Breast epithelium (tissue), 4 donors: ENCODE data around the gene PKHD1. TPM values are rescaled to one million over a fixed set of nuclear protein-coding genes. Genes with fewer than 3 reads are reported as not detected.

Source experiments
- DNase-seq, 2 donors: peaks; one replicate each; pipeline ENCODE4 v3.0.0-alpha.2; 2019; ENCODE audit warnings: low spot score in 2 of 2
- H3K27ac ChIP-seq, 2 donors: fragments of 200-600 bp; sonication (generic) in 1 of 2; one replicate each; pipeline ENCODE4 v1.5.1; 2016 to 2019; ENCODE audit warnings: mild to moderate bottlenecking in 1 of 2
- H3K27me3 ChIP-seq, 2 donors: fragments of 200-600 bp; sonication (generic) in 1 of 2; one replicate each; pipeline versions ENCODE4 v1.5.1 to v1.6.0; 2017 to 2019; ENCODE audit warnings: control low read depth in 1 of 2, mild to moderate bottlenecking in 1 of 2
- H3K36me3 ChIP-seq: fragments of 200-600 bp; one replicate; pipeline ENCODE4 v1.5.1; 2019
- H3K4me1 ChIP-seq, 2 donors: fragments of 200-600 bp; sonication (generic); one replicate each; pipeline ENCODE4 v1.5.1; 2016 to 2019; ENCODE audit warnings: control low read depth in 1 of 2
- H3K4me3 ChIP-seq, 3 donors: fragments of 200-600 bp; sonication (generic); 1 replicate in 2 of 3; 2 replicates in 1 of 3; pipeline ENCODE4 v1.5.1; 2016 to 2019; ENCODE audit warnings: mild to moderate bottlenecking in 3 of 3, moderate library complexity in 2 of 3
- H3K9me3 ChIP-seq, 2 donors: fragments of 200-600 bp; sonication (generic) in 1 of 2; one replicate each; pipeline ENCODE4 v1.5.1; 2016 to 2019; ENCODE audit warnings: control low read depth in 1 of 2
- POLR2A ChIP-seq: fragments of 450-650 bp; IDR thresholded peaks from one replicate; pipeline ENCODE4 v1.6.1; 2016; ENCODE audit warnings: antibody characterized with exemption, mild to moderate bottlenecking, moderate library complexity
- POLR2AphosphoS5 ChIP-seq, 3 donors: sonication (generic); formaldehyde crosslinking; IDR thresholded peaks; one replicate each; pipeline ENCODE4 v1.6.1; 2017; ENCODE audit warnings: antibody characterized with exemption in 3 of 3
- intact Hi-C: fragments of 100-400 bp; cut with DNase I; formaldehyde crosslinking; loops from one replicate; pipeline ENCODE4 v1.15.1; 2023; ENCODE audit warnings: low total_unique reads
- total RNA-seq, 3 donors: library from RNA; depleted of rRNA; stranded (reverse); fragments of >200 nt; gene quantifications; one replicate each; pipeline ENCODE4 v1.1.0, GENCODE V29; 2016
- TF ChIP-seq, protein P1 (sequence below), 3 donors: fragments of 450-650 bp; IDR thresholded peaks; one replicate each; pipeline ENCODE4 v1.5.1; 2016 to 2017; ENCODE audit warnings: antibody characterized with exemption in 3 of 3, mild to moderate bottlenecking in 3 of 3, moderate library complexity in 3 of 3

Gene PKHD1
- total RNA-seq, 3 donors from 2014 or later = 0.44 to 1.1 (median 0.66) TPM

DNA sequence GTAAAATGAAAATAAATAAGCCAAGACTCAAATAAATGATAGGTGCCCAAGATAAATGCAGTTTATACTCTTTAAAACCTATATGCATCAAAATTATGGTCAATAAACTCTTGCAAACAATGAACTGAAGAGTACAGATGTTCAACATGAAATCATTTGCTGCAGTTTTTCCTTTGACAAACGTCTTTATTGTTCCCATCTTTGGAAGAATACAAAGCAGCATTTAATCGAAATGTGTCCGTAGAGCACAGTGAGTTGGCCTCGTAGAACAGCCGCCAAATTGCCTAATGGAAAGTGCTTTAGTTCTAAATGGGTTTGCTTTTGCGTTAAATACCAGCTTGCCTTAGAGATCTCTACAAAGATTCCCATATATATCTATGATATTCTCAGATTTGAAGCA, 447.4 kb downstream of the PKHD1 start:
- DNase-seq = no peak
- no peaks in the 10 kb centered on the region for H3K36me3 ChIP-seq
- no peak overlapping the region for H3K27ac ChIP-seq
- no peak for TF ChIP-seq POLR2AphosphoS5 (IDR thresholded peaks at IDR 0.05)
- TF ChIP-seq, protein P1, sequence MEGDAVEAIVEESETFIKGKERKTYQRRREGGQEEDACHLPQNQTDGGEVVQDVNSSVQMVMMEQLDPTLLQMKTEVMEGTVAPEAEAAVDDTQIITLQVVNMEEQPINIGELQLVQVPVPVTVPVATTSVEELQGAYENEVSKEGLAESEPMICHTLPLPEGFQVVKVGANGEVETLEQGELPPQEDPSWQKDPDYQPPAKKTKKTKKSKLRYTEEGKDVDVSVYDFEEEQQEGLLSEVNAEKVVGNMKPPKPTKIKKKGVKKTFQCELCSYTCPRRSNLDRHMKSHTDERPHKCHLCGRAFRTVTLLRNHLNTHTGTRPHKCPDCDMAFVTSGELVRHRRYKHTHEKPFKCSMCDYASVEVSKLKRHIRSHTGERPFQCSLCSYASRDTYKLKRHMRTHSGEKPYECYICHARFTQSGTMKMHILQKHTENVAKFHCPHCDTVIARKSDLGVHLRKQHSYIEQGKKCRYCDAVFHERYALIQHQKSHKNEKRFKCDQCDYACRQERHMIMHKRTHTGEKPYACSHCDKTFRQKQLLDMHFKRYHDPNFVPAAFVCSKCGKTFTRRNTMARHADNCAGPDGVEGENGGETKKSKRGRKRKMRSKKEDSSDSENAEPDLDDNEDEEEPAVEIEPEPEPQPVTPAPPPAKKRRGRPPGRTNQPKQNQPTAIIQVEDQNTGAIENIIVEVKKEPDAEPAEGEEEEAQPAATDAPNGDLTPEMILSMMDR (IDR thresholded peaks at IDR 0.05) = no peak
- no peak for TF ChIP-seq POLR2A
- no peaks in the 10 kb centered on the region for H3K4me1 ChIP-seq
- intact Hi-C loops = no loop called here
- H3K9me3 ChIP-seq = no peaks in the 10 kb centered on the region
- H3K27me3 ChIP-seq = no peaks in the 10 kb centered on the region
- H3K4me3 ChIP-seq = no peak overlapping the region

DNA sequence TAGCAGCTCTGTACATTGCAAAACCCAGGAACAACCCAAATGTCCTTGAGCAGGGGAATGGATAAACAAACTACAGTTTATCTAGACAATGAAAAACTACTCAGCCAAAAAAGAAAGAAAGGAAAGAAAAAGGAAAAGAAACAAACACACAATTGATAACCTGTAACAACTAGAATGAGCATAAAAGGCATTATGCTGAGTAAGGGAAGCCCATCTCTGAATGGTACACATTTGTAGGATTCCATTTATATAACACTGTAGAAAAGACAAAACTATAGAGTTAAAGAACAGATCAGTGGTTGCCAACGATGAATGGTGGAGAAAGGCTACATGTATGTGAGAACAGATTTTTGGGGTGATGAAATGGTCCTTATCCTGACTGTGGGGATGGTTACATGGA, 454.0 kb downstream of the PKHD1 start:
- H3K4me3 ChIP-seq = no peak overlapping the region
- H3K27ac ChIP-seq = no peak overlapping the region
- intact Hi-C loops = no loop called here
- H3K4me1 ChIP-seq = no peaks in the 10 kb centered on the region
- no peaks in the 10 kb centered on the region for H3K36me3 ChIP-seq
- DNase-seq = no peak
- TF ChIP-seq POLR2AphosphoS5 (IDR thresholded peaks at IDR 0.05) (no peak), POLR2A (no peak)
- TF ChIP-seq, protein P1 (IDR thresholded peaks at IDR 0.05) = no peak
- no peaks in the 10 kb centered on the region for H3K9me3 ChIP-seq
- H3K27me3 ChIP-seq = no peaks in the 10 kb centered on the region

DNA sequence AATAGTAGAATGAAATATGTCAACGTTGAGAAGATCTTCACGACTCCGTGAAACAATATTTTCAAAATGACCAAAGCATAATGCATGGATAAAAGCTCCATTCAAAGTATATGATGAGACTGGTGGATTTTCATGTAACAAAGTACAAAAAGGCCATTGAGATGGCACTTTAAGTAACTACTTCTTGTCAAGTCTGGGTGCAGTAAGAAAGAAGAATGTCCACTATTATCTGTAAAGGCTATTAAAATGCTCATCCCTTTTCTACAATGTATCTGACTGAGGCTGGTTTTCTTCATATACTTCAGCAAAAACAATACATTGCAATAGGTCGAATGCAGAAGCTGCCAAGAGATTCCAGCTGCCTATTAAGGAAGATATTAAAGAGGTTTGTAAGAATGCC, 457.4 kb downstream of the PKHD1 start:
- DNase-seq = no peak
- TF ChIP-seq POLR2AphosphoS5 (IDR thresholded peaks at IDR 0.05) (no peak), POLR2A (no peak)
- TF ChIP-seq, protein P1 (IDR thresholded peaks at IDR 0.05) = no peak
- intact Hi-C loops = no loop called here
- no peaks in the 10 kb centered on the region for H3K9me3 ChIP-seq
- H3K4me3 ChIP-seq = no peak overlapping the region
- no peak overlapping the region for H3K27ac ChIP-seq
- no peaks in the 10 kb centered on the region for H3K4me1 ChIP-seq
- H3K36me3 ChIP-seq = no peaks in the 10 kb centered on the region
- no peaks in the 10 kb centered on the region for H3K27me3 ChIP-seq

DNA sequence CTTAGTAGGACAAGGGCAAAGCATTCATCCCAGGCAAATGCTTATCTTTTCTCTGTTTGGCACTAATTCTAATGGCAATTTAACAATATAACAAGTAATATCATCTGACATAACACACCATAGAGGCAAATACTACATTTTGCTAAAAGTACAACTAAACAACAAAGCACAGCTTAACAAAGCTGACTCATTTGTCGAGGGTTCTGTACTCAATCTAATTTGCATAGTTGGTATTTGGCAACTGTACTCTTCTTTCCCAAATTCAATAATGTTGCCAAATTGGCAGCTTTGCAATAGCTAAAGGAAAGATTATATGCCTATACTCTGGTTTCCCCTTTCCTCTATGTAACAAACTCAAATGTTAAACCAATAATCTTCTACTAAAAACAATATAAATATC, 461.0 kb downstream of the PKHD1 start:
- Histone ChIP-seq H3K36me3 (no peaks in the 10 kb centered on the region), H3K4me3 (no peak overlapping the region), H3K27ac (no peak overlapping the region), H3K9me3 (no peaks in the 10 kb centered on the region), H3K4me1 (no peaks in the 10 kb centered on the region), H3K27me3 (no peaks in the 10 kb centered on the region)
- no peak for DNase-seq
- TF ChIP-seq POLR2AphosphoS5 (IDR thresholded peaks at IDR 0.05) = no peak
- TF ChIP-seq POLR2A = no peak
- TF ChIP-seq, protein P1 (IDR thresholded peaks at IDR 0.05) = no peak
- intact Hi-C loops = no loop called here

DNA sequence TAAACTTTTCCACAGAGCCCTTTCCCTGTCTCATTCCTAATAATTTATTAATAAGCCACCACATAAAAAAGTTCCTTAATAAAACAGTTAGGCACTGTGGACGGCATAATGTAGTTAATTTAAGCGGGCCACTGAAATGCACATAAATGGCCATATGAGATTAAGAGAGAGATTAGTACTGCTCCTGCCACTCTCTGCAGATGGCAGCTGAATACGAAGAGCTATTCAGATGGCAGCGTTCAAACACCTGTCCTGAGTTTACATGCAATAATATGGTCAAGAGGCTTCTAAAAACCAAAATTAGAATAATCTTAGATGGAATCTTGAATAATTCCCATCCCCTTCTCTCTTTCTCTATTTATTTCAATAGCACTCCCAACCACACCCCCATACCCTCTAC, 461.8 kb downstream of the PKHD1 start:
- intact Hi-C loops = no loop called here
- H3K9me3 ChIP-seq = no peaks in the 10 kb centered on the region
- H3K36me3 ChIP-seq = no peaks in the 10 kb centered on the region
- no peak overlapping the region for H3K4me3 ChIP-seq
- no peak overlapping the region for H3K27ac ChIP-seq
- TF ChIP-seq, protein P1 (IDR thresholded peaks at IDR 0.05) = no peak
- TF ChIP-seq POLR2AphosphoS5 (IDR thresholded peaks at IDR 0.05) (no peak), POLR2A (no peak)
- no peaks in the 10 kb centered on the region for H3K4me1 ChIP-seq
- DNase-seq = no peak
- no peaks in the 10 kb centered on the region for H3K27me3 ChIP-seq
